ENCODE measurements around the gene HEATR5A.
"Not testable (repeated sequence)": the region's sequence is repeated elsewhere in the genome, so short reads cannot be mapped to it uniquely, and the experiment has no call there.

Gene HEATR5A

GRCh38 chr14:31261859-31262731 is 158.3 kb downstream of the HEATR5A start:
- Histone ChIP-seq H3K27me3 (ENCODE audit: control insufficient read depth, insufficient read depth, low read length) (no peaks in the 10 kb centered on the region), H2AFZ (peak overlapping the region; percentile 84), H3K4me1 (peaks cover 7% of the 10 kb centered on the region), H3K9me3 (ENCODE audit: control insufficient read depth, low read length) (no peaks in the 10 kb centered on the region), H3K36me3 (ENCODE audit: control insufficient read depth, insufficient read depth, low read length) (no peaks in the 10 kb centered on the region), H3K9ac (no peak overlapping the region), H3K4me3 (ENCODE audit: low read depth, low read length) (no peak overlapping the region), H3K79me2 (no peaks in the 10 kb centered on the region), H3K27ac (peak overlapping the region; percentile 5), H3K4me2 (ENCODE audit: low read length) (peak overlapping the region; percentile 14)
- TF ChIP-seq CTCF (IDR thresholded peaks at IDR 0.05): no peak

GRCh38 chr14:31261523-31261858 is 158.9 kb downstream of the HEATR5A start:
- no peak overlapping the region for H3K4me2 ChIP-seq (ENCODE audit: low read length)
- H3K36me3 ChIP-seq (ENCODE audit: control insufficient read depth, insufficient read depth, low read length): no peaks in the 10 kb centered on the region
- no peak overlapping the region for H3K4me3 ChIP-seq (ENCODE audit: low read depth, low read length)
- peaks cover 7% of the 10 kb centered on the region for H3K4me1 ChIP-seq
- no peaks in the 10 kb centered on the region for H3K9me3 ChIP-seq (ENCODE audit: control insufficient read depth, low read length)
- H2AFZ ChIP-seq: peak overlapping the region; percentile 57
- H3K9ac ChIP-seq: no peak overlapping the region
- no peaks in the 10 kb centered on the region for H3K27me3 ChIP-seq (ENCODE audit: control insufficient read depth, insufficient read depth, low read length)
- no peaks in the 10 kb centered on the region for H3K79me2 ChIP-seq
- H3K27ac ChIP-seq: no peak overlapping the region
- TF ChIP-seq CTCF (IDR thresholded peaks at IDR 0.05): no peak

GRCh38 chr14:31259040-31259435 is 161.3 kb downstream of the HEATR5A start:
- H3K79me2 ChIP-seq; H3K9me3 ChIP-seq (ENCODE audit: control insufficient read depth, low read length); H3K4me2 ChIP-seq (ENCODE audit: low read length); H3K4me1 ChIP-seq; H3K27me3 ChIP-seq (ENCODE audit: control insufficient read depth, insufficient read depth, low read length); H2AFZ ChIP-seq; H3K9ac ChIP-seq; H3K36me3 ChIP-seq (ENCODE audit: control insufficient read depth, insufficient read depth, low read length); H3K27ac ChIP-seq; H3K4me3 ChIP-seq (ENCODE audit: low read depth, low read length): not testable (repeated sequence)

- H3K79me2 ChIP-seq: no peaks in the 10 kb centered on the region
- H3K4me2 ChIP-seq (ENCODE audit: low read length): no peak overlapping the region
- no peak for TF ChIP-seq CTCF (IDR thresholded peaks at IDR 0.05)
- no peaks in the 10 kb centered on the region for H3K36me3 ChIP-seq (ENCODE audit: control insufficient read depth, insufficient read depth, low read length)
- H3K9me3 ChIP-seq (ENCODE audit: control insufficient read depth, low read length): no peaks in the 10 kb centered on the region
- H3K27me3 ChIP-seq (ENCODE audit: control insufficient read depth, insufficient read depth, low read length): no peaks in the 10 kb centered on the region
- peaks cover 7% of the 10 kb centered on the region for H3K4me1 ChIP-seq
- no peak overlapping the region for H3K4me3 ChIP-seq (ENCODE audit: low read depth, low read length)
- H3K27ac ChIP-seq: no peak overlapping the region
- no peak overlapping the region for H2AFZ ChIP-seq
- H3K9ac ChIP-seq: no peak overlapping the region
Measured at GRCh38 chr14:31258427-31259039, 161.8 kb downstream of the HEATR5A start.

GRCh38 chr14:31257554-31258426 is 162.6 kb downstream of the HEATR5A start:
- not testable (repeated sequence) for H3K27ac ChIP-seq; H3K4me3 ChIP-seq (ENCODE audit: low read depth, low read length); H3K27me3 ChIP-seq (ENCODE audit: control insufficient read depth, insufficient read depth, low read length); H3K36me3 ChIP-seq (ENCODE audit: control insufficient read depth, insufficient read depth, low read length); H3K9ac ChIP-seq; H2AFZ ChIP-seq; H3K79me2 ChIP-seq; H3K4me2 ChIP-seq (ENCODE audit: low read length); H3K9me3 ChIP-seq (ENCODE audit: control insufficient read depth, low read length); H3K4me1 ChIP-seq

Measured in parathyroid adenoma (tissue), 2 donors.